ENCODE measurements around the gene DNAH10. TPM values are rescaled to one million over a fixed set of nuclear protein-coding genes. Genes with fewer than 3 reads are reported as not detected.

The DNAH10 gene
- polyA plus RNA-seq, 2 of the 4 experiments (the other 2 are of a cell fraction), result 0.14 to 0.39 TPM

DNA sequence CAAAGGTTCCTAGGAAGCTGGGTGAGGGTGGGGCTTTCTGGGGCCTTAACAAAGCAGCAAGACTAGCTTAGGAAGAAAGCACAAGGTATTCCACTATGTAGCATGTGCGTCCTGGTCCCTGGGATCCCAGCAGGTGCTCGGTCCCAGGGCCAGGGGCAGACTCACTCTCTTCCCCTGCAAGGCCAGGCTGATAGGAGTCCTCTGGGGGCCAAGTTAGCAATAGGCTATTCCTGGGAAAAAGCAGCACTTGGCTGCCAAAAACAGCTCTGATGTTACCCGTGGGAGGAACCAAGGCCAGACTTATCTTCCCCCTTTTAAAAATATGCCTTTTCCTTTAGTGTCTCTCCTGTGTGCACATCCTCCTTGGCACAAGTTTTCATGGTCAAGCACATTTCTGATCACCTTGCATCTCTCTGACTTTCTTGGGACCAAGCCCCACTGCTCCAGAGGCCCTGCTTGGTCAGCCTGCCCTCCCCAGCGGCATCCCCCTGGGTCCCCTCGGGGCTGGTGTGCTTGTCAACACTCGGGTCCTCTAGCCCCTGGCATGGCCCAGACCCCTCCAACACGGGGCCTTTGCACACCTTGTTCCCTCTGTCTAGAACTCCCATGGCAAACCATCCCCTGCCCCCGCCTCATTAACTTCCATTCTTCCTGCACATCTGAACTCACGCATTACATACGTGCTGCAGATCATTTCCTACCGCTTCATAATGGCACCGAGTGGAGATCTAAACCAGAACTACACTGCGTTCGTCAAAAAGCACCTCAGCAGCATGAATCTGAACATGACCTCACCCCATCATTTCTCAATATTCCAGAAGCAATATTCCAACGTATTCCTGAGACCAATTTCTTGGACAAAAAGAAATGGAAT is 188.6 kb downstream of the DNAH10 start:
- Histone ChIP-seq H3K4me2 (no peak overlapping the region), H3K4me1 (peaks cover 3% of the 10 kb centered on the region; the same call in 1 of the 3 replicates), H3K27ac (no peak overlapping the region), H3K9me3 (no peaks in the 10 kb centered on the region), H3K4me3 (no peak overlapping the region)
- ChIA-PET CTCF (interaction anchor here (0.6 kb wide), 1 partner anchor 18 kb away, joined by 3 read pairs; no protein-coding TSS in a partner anchor), POLR2A (no interaction called here)
- TF ChIP-seq, protein P1, sequence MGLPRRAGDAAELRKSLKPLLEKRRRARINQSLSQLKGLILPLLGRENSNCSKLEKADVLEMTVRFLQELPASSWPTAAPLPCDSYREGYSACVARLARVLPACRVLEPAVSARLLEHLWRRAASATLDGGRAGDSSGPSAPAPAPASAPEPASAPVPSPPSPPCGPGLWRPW (IDR thresholded peaks at IDR 0.05), result no peak
- no peak for TF ChIP-seq NPAS2 (CRISPR knock-in tag; IDR thresholded peaks at IDR 0.05; ENCODE audit: borderline replicate concordance)
- TF ChIP-seq ELK1 (IDR thresholded peaks at IDR 0.05; ENCODE audit: low read depth, low read length), result no peak
- TF ChIP-seq HOXB5 (CRISPR knock-in tag; IDR thresholded peaks at IDR 0.05), result no peak
- no peak for TF ChIP-seq SREBF2 (IDR thresholded peaks at IDR 0.05)
- TF ChIP-seq, protein P2, sequence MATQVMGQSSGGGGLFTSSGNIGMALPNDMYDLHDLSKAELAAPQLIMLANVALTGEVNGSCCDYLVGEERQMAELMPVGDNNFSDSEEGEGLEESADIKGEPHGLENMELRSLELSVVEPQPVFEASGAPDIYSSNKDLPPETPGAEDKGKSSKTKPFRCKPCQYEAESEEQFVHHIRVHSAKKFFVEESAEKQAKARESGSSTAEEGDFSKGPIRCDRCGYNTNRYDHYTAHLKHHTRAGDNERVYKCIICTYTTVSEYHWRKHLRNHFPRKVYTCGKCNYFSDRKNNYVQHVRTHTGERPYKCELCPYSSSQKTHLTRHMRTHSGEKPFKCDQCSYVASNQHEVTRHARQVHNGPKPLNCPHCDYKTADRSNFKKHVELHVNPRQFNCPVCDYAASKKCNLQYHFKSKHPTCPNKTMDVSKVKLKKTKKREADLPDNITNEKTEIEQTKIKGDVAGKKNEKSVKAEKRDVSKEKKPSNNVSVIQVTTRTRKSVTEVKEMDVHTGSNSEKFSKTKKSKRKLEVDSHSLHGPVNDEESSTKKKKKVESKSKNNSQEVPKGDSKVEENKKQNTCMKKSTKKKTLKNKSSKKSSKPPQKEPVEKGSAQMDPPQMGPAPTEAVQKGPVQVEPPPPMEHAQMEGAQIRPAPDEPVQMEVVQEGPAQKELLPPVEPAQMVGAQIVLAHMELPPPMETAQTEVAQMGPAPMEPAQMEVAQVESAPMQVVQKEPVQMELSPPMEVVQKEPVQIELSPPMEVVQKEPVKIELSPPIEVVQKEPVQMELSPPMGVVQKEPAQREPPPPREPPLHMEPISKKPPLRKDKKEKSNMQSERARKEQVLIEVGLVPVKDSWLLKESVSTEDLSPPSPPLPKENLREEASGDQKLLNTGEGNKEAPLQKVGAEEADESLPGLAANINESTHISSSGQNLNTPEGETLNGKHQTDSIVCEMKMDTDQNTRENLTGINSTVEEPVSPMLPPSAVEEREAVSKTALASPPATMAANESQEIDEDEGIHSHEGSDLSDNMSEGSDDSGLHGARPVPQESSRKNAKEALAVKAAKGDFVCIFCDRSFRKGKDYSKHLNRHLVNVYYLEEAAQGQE (IDR thresholded peaks at IDR 0.05), result no peak
- no peak for TF ChIP-seq MAFK (IDR thresholded peaks at IDR 0.05; ENCODE audit: partially characterized antibody)
- TF ChIP-seq, protein P3, sequence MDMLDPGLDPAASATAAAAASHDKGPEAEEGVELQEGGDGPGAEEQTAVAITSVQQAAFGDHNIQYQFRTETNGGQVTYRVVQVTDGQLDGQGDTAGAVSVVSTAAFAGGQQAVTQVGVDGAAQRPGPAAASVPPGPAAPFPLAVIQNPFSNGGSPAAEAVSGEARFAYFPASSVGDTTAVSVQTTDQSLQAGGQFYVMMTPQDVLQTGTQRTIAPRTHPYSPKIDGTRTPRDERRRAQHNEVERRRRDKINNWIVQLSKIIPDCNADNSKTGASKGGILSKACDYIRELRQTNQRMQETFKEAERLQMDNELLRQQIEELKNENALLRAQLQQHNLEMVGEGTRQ (IDR thresholded peaks at IDR 0.05), result no peak
- TF ChIP-seq, protein P4, sequence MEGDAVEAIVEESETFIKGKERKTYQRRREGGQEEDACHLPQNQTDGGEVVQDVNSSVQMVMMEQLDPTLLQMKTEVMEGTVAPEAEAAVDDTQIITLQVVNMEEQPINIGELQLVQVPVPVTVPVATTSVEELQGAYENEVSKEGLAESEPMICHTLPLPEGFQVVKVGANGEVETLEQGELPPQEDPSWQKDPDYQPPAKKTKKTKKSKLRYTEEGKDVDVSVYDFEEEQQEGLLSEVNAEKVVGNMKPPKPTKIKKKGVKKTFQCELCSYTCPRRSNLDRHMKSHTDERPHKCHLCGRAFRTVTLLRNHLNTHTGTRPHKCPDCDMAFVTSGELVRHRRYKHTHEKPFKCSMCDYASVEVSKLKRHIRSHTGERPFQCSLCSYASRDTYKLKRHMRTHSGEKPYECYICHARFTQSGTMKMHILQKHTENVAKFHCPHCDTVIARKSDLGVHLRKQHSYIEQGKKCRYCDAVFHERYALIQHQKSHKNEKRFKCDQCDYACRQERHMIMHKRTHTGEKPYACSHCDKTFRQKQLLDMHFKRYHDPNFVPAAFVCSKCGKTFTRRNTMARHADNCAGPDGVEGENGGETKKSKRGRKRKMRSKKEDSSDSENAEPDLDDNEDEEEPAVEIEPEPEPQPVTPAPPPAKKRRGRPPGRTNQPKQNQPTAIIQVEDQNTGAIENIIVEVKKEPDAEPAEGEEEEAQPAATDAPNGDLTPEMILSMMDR (IDR thresholded peaks at IDR 0.05), result no peak
- no peak for TF ChIP-seq NFE2L2 (conservative IDR thresholded peaks at IDR 0.05; ENCODE audit: low read length)
- TF ChIP-seq SMC3 (IDR thresholded peaks at IDR 0.05), result no peak
- TF ChIP-seq NR3C1 (IDR thresholded peaks at IDR 0.05), result no peak
- TF ChIP-seq CBX8 (IDR thresholded peaks at IDR 0.05), result no peak
- TF ChIP-seq POLR2A (IDR thresholded peaks at IDR 0.05; ENCODE audit: low read length), result no peak
- TF ChIP-seq RNF2 (IDR thresholded peaks at IDR 0.05; ENCODE audit: borderline replicate concordance, low read depth), result no peak
- no peak for TF ChIP-seq EHMT2 (IDR thresholded peaks at IDR 0.05; ENCODE audit: low read depth)
- TF ChIP-seq RCOR1 (IDR thresholded peaks at IDR 0.05; ENCODE audit: low read depth, low read length), result no peak
- DNase-seq (ENCODE audit: low read depth in 1 of 2, low spot score in 1 of 2) (no peak), FAIRE-seq (no peak), ATAC-seq (no peak)
- 91% methylated on average over 15 of the region's 15 CpGs for WGBS (ENCODE audit: missing lambda C conversion rate)

- H3K4me2 ChIP-seq, result no peak overlapping the region
- TF ChIP-seq MYC (IDR thresholded peaks at IDR 0.05; ENCODE audit: borderline replicate concordance, low read length) (no peak), NFE2L2 (conservative IDR thresholded peaks at IDR 0.05; ENCODE audit: low read length) (no peak), EP300 (IDR thresholded peaks at IDR 0.05) (no peak), NPAS2 (CRISPR knock-in tag; IDR thresholded peaks at IDR 0.05; ENCODE audit: borderline replicate concordance) (no peak), ATOH8 (CRISPR knock-in tag; IDR thresholded peaks at IDR 0.05; ENCODE audit: low read depth) (no peak), EHF (CRISPR knock-in tag; IDR thresholded peaks at IDR 0.05) (no peak), BHLHE40 (IDR thresholded peaks at IDR 0.05; ENCODE audit: low read depth, low read length) (no peak), POLR2A (IDR thresholded peaks at IDR 0.05; ENCODE audit: low read length) (no peak), EHMT2 (IDR thresholded peaks at IDR 0.05; ENCODE audit: low read depth) (no peak), HDAC2 (IDR thresholded peaks at IDR 0.05) (no peak), RNF2 (IDR thresholded peaks at IDR 0.05; ENCODE audit: borderline replicate concordance, low read depth) (no peak), RAD21 (conservative IDR thresholded peaks at IDR 0.05 in 1 of 2, IDR thresholded peaks at IDR 0.05 in 1 of 2) (no peak), RARB (CRISPR knock-in tag; IDR thresholded peaks at IDR 0.05) (no peak), SMC3 (IDR thresholded peaks at IDR 0.05) (no peak), NR3C1 (IDR thresholded peaks at IDR 0.05) (no peak), ZFP36 (IDR thresholded peaks at IDR 0.05; ENCODE audit: borderline replicate concordance, partially characterized antibody) (no peak)
- TF ChIP-seq, protein P3 (IDR thresholded peaks at IDR 0.05), result no peak
Measured at GRCh38 chr12:123951467-123951866, 189.4 kb downstream of the DNAH10 start.

More at GRCh38 chr12:123951467-123951866, 189.4 kb downstream of the DNAH10 start:
- no peak overlapping the region for H3K27ac ChIP-seq
- ATAC-seq, result no peak
- WGBS (ENCODE audit: missing lambda C conversion rate), result 86% methylated on average over 4 of the region's 4 CpGs
- ChIA-PET POLR2A (no interaction called here), CTCF (interaction anchor here (0.6 kb wide), 1 partner anchor 18 kb away, joined by 3 read pairs; no protein-coding TSS in a partner anchor)
- FAIRE-seq, result no peak
- no peak overlapping the region for H3K4me3 ChIP-seq
- H3K4me1 ChIP-seq, result peaks cover 3% of the 10 kb centered on the region; the same call in 1 of the 3 replicates
- DNase-seq (ENCODE audit: low read depth in 1 of 2, low spot score in 1 of 2), result no peak
- H3K9me3 ChIP-seq, result no peaks in the 10 kb centered on the region
